NCI-H82 (cell line): ENCODE data around the gene PLEKHN1.
A peak's percentile ranks its signal among the peaks of the same experiment; 100 is the strongest.
"Not testable (repeated sequence)": the region's sequence is repeated elsewhere in the genome, so short reads cannot be mapped to it uniquely, and the experiment has no call there.

Experiments
- DNase-seq: peaks from one replicate; lab custom pipeline; 2025; lab: John Stamatoyannopoulos, UW

PLEKHN1 gene

GRCh38 chr1:974293-974640 is 8.0 kb downstream of the PLEKHN1 start:
- no peak for DNase-seq

GRCh38 chr1:974687-975328 is 8.5 kb downstream of the PLEKHN1 start:
- DNase-seq, result no peak

GRCh38 chr1:975365-975764 is 9.1 kb downstream of the PLEKHN1 start:
- DNase-seq, result no peak

GRCh38 chr1:975896-976683 is 9.8 kb downstream of the PLEKHN1 start:
- DNase-seq, result peak; percentile 90

GRCh38 chr1:976791-977190 is 10.5 kb downstream of the PLEKHN1 start:
- DNase-seq, result not testable (repeated sequence)

GRCh38 chr1:978069-978834 is 12.0 kb downstream of the PLEKHN1 start:
- no peak for DNase-seq

- DNase-seq, result no peak
These were observed 12.8 kb downstream of the PLEKHN1 start for GRCh38 chr1:978835-979743.

- DNase-seq, result no peak
These were observed 13.4 kb downstream of the PLEKHN1 start for GRCh38 chr1:979744-980072.

- DNase-seq, result no peak
These were observed 13.9 kb downstream of the PLEKHN1 start for GRCh38 chr1:980137-980571.

GRCh38 chr1:980602-981395 is 14.5 kb downstream of the PLEKHN1 start:
- DNase-seq, result no peak

- DNase-seq, result no peak
These were observed 15.2 kb downstream of the PLEKHN1 start for GRCh38 chr1:981491-981954.

GRCh38 chr1:981955-982558 is 15.8 kb downstream of the PLEKHN1 start, which contains the start of gene PERM1:
Gene PERM1 (minus strand): TSS chr1:982093. CDS start chr1:981029, 1,064 bp downstream.
- no peak for DNase-seq

- no peak for DNase-seq
These were observed 16.6 kb downstream of the PLEKHN1 start for GRCh38 chr1:982765-983436.

GRCh38 chr1:983798-984475 is 17.7 kb downstream of the PLEKHN1 start:
- peak; percentile 59 for DNase-seq

GRCh38 chr1:984476-984814 is 18.2 kb downstream of the PLEKHN1 start:
- DNase-seq, result no peak

GRCh38 chr1:985126-985525 is 18.8 kb downstream of the PLEKHN1 start:
- DNase-seq, result no peak

- not testable (repeated sequence) for DNase-seq
These were observed 21.8 kb downstream of the PLEKHN1 start for GRCh38 chr1:988061-988460.

- DNase-seq, result not testable (repeated sequence)
These were observed 25.0 kb downstream of the PLEKHN1 start for GRCh38 chr1:991275-991674.

- DNase-seq, result no peak
These were observed 25.6 kb downstream of the PLEKHN1 start for GRCh38 chr1:991895-992294.
